Endothelial cell of umbilical vein (primary cell): Measurements from ENCODE around the gene RCOR2.

ENCODE experiments used
- CTCF ChIP-seq, 2 donors: IDR thresholded peaks; 1 replicate in 1 of 2; 2 replicates in 1 of 2; pipeline ENCODE4 v1.5.1; 2011; ENCODE audit warnings: low read length in 2 of 2, mild to moderate bottlenecking in 2 of 2, moderate library complexity in 2 of 2, control low read depth in 1 of 2, inconsistent platforms in 1 of 2, low read depth in 1 of 2; ENCODE audit not compliant: insufficient read depth in 1 of 2; ENCODE audit errors: extremely low read depth in 1 of 2
- EZH2 ChIP-seq: IDR thresholded peaks from 2 replicates; pipeline ENCODE4 v1.6.1; 2012; ENCODE audit warnings: borderline replicate concordance, low read depth, mild to moderate bottlenecking, moderate library complexity, low read length, inconsistent platforms; ENCODE audit not compliant: severe bottlenecking
- FOS ChIP-seq: IDR thresholded peaks from 2 replicates; pipeline ENCODE4 v1.6.1; 2011; ENCODE audit warnings: mild to moderate bottlenecking, low read length, moderate library complexity, borderline replicate concordance; ENCODE audit not compliant: insufficient read depth
- MAX ChIP-seq: IDR thresholded peaks from 2 replicates; pipeline ENCODE4 v1.6.1; 2011; ENCODE audit not compliant: insufficient read depth, insufficient read length
- POLR2A ChIP-seq: IDR thresholded peaks from 2 replicates; pipeline ENCODE4 v1.6.1; 2012; ENCODE audit warnings: low read depth, mild to moderate bottlenecking, control low read depth, low read length
- POLR2AphosphoS5 ChIP-seq: IDR thresholded peaks from 2 replicates; pipeline ENCODE4 v1.6.1; 2012; ENCODE audit warnings: low read depth, mild to moderate bottlenecking, control low read depth, low read length, moderate library complexity; ENCODE audit not compliant: insufficient read depth

- no peak for TF ChIP-seq POLR2A
- no peak for TF ChIP-seq MAX
- no peak for TF ChIP-seq CTCF (IDR thresholded peaks at IDR 0.05; ENCODE audit: extremely low read depth in 1 of 2, insufficient read depth in 1 of 2, low read depth in 1 of 2, low read length in 2 of 2)
- TF ChIP-seq EZH2, result no peak
- no peak for TF ChIP-seq POLR2AphosphoS5
- TF ChIP-seq FOS, result no peak
Measured at GRCh38 chr11:63892228-63892627, 24.7 kb downstream of the RCOR2 start.
